GM19324 (cell line): Measurements from ENCODE around the gene MARF1.
"Not testable (repeated sequence)": the region's sequence is repeated elsewhere in the genome, so short reads cannot be mapped to it uniquely, and the experiment has no call there.

Experiments
- ATAC-seq: cut with Tn5 transposase; IDR thresholded peaks from one replicate; pipeline ENCODE4 v1.9.1; 2021; ENCODE audit warnings: mild to moderate bottlenecking, moderate library complexity; ENCODE audit not compliant: unreplicated experiment, low FRiP score

The MARF1 gene

GRCh38 chr16:15636392-15636873 lies 6.5 kb downstream of the MARF1 start:
- ATAC-seq = no peak

GRCh38 chr16:15635926-15636325 lies 7.0 kb downstream of the MARF1 start:
- no peak for ATAC-seq

DNA sequence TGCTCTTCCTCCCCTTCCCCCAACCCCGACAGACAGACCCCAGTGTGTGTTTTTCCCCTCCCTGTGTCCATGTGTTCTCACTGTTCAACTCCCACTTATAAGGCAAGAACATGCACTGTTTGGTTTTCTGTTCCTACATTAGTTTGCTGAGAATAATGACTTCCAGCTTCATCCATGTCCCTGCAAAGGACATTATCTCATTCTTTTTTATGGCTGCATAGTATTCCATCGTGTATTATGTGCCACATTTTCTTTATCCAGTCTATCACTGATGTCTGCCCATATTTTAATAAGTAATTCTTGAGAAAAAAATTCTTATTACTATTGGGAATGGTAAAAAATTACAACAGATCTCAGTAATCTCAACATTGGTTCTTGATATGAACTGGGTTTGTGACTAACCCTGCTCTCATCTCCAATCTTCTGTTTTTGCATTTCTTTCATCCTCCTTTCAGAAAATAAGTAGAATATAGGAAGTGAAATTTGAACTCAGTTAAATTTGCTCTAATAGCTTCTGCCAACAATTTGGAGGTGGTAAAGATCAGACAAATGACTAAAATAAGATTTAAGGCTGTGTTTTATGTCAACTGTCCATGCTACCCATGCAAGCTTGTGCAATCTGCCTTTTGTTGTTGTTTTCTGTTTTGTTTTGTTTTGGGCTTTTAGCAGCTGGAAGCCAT lies 11.1 kb downstream of the MARF1 start:
- no peak for ATAC-seq

GRCh38 chr16:15621889-15622288 lies 21.1 kb downstream of the MARF1 start:
- no peak for ATAC-seq

GRCh38 chr16:15621456-15621855 lies 21.5 kb downstream of the MARF1 start:
- no peak for ATAC-seq

- ATAC-seq = no peak
Observed at GRCh38 chr16:15620611-15621195, 22.3 kb downstream of the MARF1 start.

DNA sequence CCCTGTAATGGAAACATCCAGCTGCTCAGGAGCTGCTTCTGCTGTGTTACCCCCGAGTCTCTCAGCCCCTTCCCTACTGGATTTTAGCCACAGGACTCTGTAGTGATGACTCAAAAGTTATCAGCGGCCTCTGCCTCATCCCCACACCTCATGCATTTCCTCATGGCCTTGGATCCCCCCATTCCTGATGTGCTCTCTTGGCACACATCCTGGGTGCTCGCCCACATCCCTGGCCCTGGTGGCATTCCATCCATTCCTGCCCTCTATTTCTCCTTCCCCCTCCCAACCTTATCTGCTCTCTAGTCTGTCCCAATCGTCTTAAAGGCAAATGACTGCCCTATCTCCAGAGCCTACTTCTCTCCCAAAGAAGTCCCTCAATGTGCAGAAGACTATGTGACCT lies 24.6 kb downstream of the MARF1 start:
- no peak for ATAC-seq

GRCh38 chr16:15617901-15618300 lies 25.1 kb downstream of the MARF1 start:
- ATAC-seq = no peak

GRCh38 chr16:15616475-15617165 lies 26.3 kb downstream of the MARF1 start:
- ATAC-seq = no peak

- ATAC-seq = no peak
Observed at GRCh38 chr16:15616012-15616411, 26.9 kb downstream of the MARF1 start.

- no peak for ATAC-seq
Observed at GRCh38 chr16:15613676-15614075, 29.3 kb downstream of the MARF1 start.

GRCh38 chr16:15611610-15612009 lies 31.3 kb downstream of the MARF1 start:
- no peak for ATAC-seq

DNA sequence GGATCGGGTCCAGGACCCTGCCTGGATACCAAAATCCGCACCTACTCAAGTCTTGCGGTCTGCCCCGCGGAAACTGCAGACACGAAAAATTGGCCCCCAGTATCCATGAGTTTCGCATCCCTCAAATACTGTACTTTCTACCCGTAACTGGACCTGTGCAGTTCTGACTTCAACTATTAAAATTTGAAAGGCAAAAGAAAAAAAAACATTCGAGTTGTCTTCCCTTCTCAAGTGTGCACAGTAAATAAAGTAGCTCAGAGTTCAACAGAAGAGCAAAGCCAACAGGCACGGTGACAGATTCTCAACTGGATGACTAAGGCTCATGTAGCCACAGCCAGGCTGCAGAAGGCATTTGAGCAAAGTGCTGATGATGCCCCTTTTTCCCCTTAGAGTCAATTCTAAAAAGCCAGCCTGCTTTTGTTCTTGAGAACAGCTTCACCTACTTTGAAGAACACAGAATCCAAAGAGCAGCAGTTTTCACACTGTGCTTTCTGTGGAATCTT lies 32.5 kb downstream of the MARF1 start:
- ATAC-seq = no peak

- ATAC-seq = no peak
Observed at GRCh38 chr16:15609286-15609649, 33.7 kb downstream of the MARF1 start.

- no peak for ATAC-seq
Observed at GRCh38 chr16:15608398-15609285, 34.3 kb downstream of the MARF1 start.

GRCh38 chr16:15607700-15608396 lies 35.1 kb downstream of the MARF1 start:
- ATAC-seq = no peak

DNA sequence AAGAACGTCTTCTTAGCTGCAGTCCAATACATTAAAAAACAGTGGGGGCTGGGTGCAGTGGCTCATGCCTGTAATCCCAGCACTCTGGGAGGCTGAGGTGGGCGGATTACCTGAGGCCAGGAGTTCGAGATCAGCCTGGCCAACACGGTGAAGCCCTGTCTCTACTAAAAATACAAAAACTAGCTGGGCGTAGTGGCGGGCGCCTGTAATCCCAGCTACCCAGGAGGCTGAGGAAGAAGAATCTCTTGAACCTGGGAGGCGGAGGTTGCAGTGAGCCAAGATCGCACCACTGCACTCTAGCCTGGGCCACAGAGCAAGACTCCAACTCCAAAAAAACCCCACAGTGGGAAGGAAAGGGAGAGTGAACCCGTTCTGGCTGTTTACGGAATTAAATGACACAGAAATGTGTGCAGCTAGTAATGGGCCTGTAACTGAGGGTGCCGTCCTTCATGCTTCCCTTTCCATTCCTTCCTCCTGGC lies 35.7 kb downstream of the MARF1 start:
- ATAC-seq = not testable (repeated sequence)

- ATAC-seq = no peak
Observed at GRCh38 chr16:15606518-15607220, 36.3 kb downstream of the MARF1 start.

- no peak for ATAC-seq
Observed at GRCh38 chr16:15605839-15606517, 37.0 kb downstream of the MARF1 start.
